Spinal cord (tissue), 10 donors: ENCODE results near the gene LPAR1. TPM values are rescaled to one million over a fixed set of nuclear protein-coding genes. Genes with fewer than 3 reads are reported as not detected.
"Not testable (repeated sequence)": the region's sequence is repeated elsewhere in the genome, so short reads cannot be mapped to it uniquely, and the experiment has no call there.

ENCODE experiments used
- DNase-seq, 6 donors: peaks; one replicate each; pipeline versions ENCODE4 v3.0.0 to v3.0.0-alpha.2; 2013 to 2015; ENCODE audit warnings: low spot score in 6 of 6, low read depth in 4 of 6
- H3K27ac ChIP-seq: one replicate; pipeline ENCODE4 v1.5.1; 2013; ENCODE audit warnings: low read depth, low read length, control low read depth
- H3K27me3 ChIP-seq: one replicate; pipeline ENCODE4 v1.6.1; 2013; ENCODE audit warnings: low read length; ENCODE audit not compliant: control insufficient read depth, insufficient read depth
- H3K36me3 ChIP-seq: one replicate; pipeline ENCODE4 v1.6.1; 2013; ENCODE audit warnings: low read length; ENCODE audit not compliant: control insufficient read depth, insufficient read depth
- H3K4me1 ChIP-seq: one replicate; pipeline ENCODE4 v1.6.1; 2013; ENCODE audit warnings: low read length; ENCODE audit not compliant: control insufficient read depth, insufficient read depth
- H3K4me3 ChIP-seq: one replicate; pipeline ENCODE4 v1.5.1; 2013; ENCODE audit warnings: low read depth, low read length, control low read depth
- H3K9me3 ChIP-seq: one replicate; pipeline ENCODE4 v1.6.1; 2013; ENCODE audit warnings: low read length; ENCODE audit not compliant: control insufficient read depth, insufficient read depth
- WGBS: methylation state at CpG from one replicate; pipeline ENCODE4 v1.1.5; 2013; ENCODE audit warnings: missing lambda C conversion rate; ENCODE audit not compliant: insufficient coverage; 5-methylcytosine and 5-hydroxymethylcytosine counted together
- polyA plus RNA-seq, 2 donors: library from polyadenylated mRNA; unstranded; fragments of 120-200 nt; gene quantifications; one replicate each; pipeline ENCODE4 v1.2.1, GENCODE V29; 2013; ENCODE audit not compliant: insufficient read length in 2 of 2
- total RNA-seq, 2 donors: library from RNA; depleted of rRNA in 1 of 2; stranded (reverse); fragments of 120-200 nt in 1 of 2; fragments of >200 nt in 1 of 2; gene quantifications; one replicate each; pipeline versions ENCODE4 v1.2.3 to v1.2.4, GENCODE V29; 2013 to 2014
- donor health status: healthy.

LPAR1 gene
- total and polyA plus RNA-seq, 4 donors: 92.7 to 177 (median 148) TPM

DNA sequence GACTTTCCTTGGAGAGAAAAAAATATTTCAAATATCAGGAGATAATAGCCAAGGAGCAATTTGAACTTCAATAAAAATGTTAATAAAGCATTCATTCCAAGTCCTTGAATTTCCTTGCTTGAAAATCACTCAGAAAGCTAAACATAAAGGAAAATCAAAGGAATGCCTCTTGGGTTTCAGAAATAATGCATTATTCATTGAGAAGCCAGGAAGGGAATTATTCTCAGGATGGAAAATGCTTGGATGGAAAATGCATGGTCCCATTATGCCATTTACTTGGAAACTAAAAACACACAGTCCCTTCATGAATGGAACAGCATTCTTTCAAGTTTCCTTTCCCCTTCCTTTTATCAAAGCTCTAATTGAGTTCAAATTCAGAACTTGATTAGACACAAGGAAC lies 160.9 kb downstream of the LPAR1 start:
- Histone ChIP-seq H3K27ac (peak overlapping the region; percentile 85), H3K36me3 (peaks cover 3% of the 10 kb centered on the region), H3K27me3 (no peaks in the 10 kb centered on the region), H3K4me3 (no peak overlapping the region), H3K9me3 (no peaks in the 10 kb centered on the region), H3K4me1 (peaks cover 6% of the 10 kb centered on the region)
- DNase-seq: peak in 3 of 6 donors; percentile 19 to 75 (median 47)

GRCh38 chr9:110876929-110877328 lies 161.3 kb downstream of the LPAR1 start:
- DNase-seq: peak in 2 of 6 donors; percentile 51 to 84
- Histone ChIP-seq H3K4me1 (peaks cover 6% of the 10 kb centered on the region), H3K4me3 (no peak overlapping the region), H3K27ac (peak overlapping the region; percentile 85), H3K27me3 (no peaks in the 10 kb centered on the region), H3K9me3 (no peaks in the 10 kb centered on the region), H3K36me3 (peaks cover 3% of the 10 kb centered on the region)
- 58% methylated on average over 2 of the region's 3 CpGs for WGBS

GRCh38 chr9:110874963-110875674 lies 163.2 kb downstream of the LPAR1 start:
- no peaks in the 10 kb centered on the region for H3K9me3 ChIP-seq
- 87% methylated on average over 11 of the region's 14 CpGs for WGBS
- DNase-seq: no peak

GRCh38 chr9:110872920-110873319 lies 165.3 kb downstream of the LPAR1 start:
- peaks cover 3% of the 10 kb centered on the region for H3K36me3 ChIP-seq
- H3K4me1 ChIP-seq: peaks cover 3% of the 10 kb centered on the region
- no peak overlapping the region for H3K4me3 ChIP-seq
- WGBS: no CpG with 5 or more reads among the region's 6 CpGs
- no peak overlapping the region for H3K27ac ChIP-seq
- no peaks in the 10 kb centered on the region for H3K27me3 ChIP-seq
- H3K9me3 ChIP-seq: no peaks in the 10 kb centered on the region
- DNase-seq: no peak

More at GRCh38 chr9:110874963-110875674, 163.2 kb downstream of the LPAR1 start:
- Histone ChIP-seq H3K27me3 (no peaks in the 10 kb centered on the region), H3K4me1 (peaks cover 6% of the 10 kb centered on the region), H3K27ac (peak overlapping the region; percentile 8), H3K4me3 (no peak overlapping the region), H3K36me3 (peaks cover 3% of the 10 kb centered on the region)

DNA sequence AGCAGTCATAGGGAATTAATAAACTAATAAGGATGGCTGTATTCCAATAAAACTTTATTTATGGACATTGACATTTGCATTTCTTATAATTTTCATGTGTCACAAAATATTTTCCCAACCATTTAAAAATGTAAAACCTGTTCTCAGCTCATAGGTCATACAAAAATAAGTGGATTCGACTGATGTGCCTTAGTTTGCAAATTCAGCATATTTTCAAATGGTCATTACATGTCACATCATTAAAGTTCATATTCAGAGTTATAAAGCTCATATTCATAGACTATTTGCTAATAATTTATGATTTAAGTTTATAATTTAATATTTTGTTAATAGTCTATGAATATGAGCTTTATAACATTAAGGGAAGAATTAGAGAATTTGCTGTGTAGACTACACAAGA lies 166.5 kb downstream of the LPAR1 start:
- H3K4me1 ChIP-seq: peaks cover 3% of the 10 kb centered on the region
- no peak for DNase-seq
- H3K36me3 ChIP-seq: peaks cover 3% of the 10 kb centered on the region
- H3K9me3 ChIP-seq: no peaks in the 10 kb centered on the region
- no peaks in the 10 kb centered on the region for H3K27me3 ChIP-seq
- WGBS: no CpG with 5 or more reads among the region's 1 CpG
- no peak overlapping the region for H3K4me3 ChIP-seq
- H3K27ac ChIP-seq: no peak overlapping the region

- no peaks in the 10 kb centered on the region for H3K9me3 ChIP-seq
- H3K27ac ChIP-seq: no peak overlapping the region
- H3K4me3 ChIP-seq: no peak overlapping the region
- no peaks in the 10 kb centered on the region for H3K27me3 ChIP-seq
- H3K4me1 ChIP-seq: no peaks in the 10 kb centered on the region
- no peaks in the 10 kb centered on the region for H3K36me3 ChIP-seq
- WGBS: no CpG with 5 or more reads among the region's 1 CpG
- DNase-seq: no peak
Observed at GRCh38 chr9:110869931-110870330, 168.3 kb downstream of the LPAR1 start.

- no peak for DNase-seq
- Histone ChIP-seq H3K9me3 (peaks cover 3% of the 10 kb centered on the region), H3K4me3 (no peak overlapping the region), H3K27ac (no peak overlapping the region), H3K27me3 (no peaks in the 10 kb centered on the region), H3K36me3 (no peaks in the 10 kb centered on the region), H3K4me1 (no peaks in the 10 kb centered on the region)
- WGBS: 100% methylated on average over 1 of the region's 2 CpGs
Observed at GRCh38 chr9:110864011-110864410, 174.3 kb downstream of the LPAR1 start.

DNA sequence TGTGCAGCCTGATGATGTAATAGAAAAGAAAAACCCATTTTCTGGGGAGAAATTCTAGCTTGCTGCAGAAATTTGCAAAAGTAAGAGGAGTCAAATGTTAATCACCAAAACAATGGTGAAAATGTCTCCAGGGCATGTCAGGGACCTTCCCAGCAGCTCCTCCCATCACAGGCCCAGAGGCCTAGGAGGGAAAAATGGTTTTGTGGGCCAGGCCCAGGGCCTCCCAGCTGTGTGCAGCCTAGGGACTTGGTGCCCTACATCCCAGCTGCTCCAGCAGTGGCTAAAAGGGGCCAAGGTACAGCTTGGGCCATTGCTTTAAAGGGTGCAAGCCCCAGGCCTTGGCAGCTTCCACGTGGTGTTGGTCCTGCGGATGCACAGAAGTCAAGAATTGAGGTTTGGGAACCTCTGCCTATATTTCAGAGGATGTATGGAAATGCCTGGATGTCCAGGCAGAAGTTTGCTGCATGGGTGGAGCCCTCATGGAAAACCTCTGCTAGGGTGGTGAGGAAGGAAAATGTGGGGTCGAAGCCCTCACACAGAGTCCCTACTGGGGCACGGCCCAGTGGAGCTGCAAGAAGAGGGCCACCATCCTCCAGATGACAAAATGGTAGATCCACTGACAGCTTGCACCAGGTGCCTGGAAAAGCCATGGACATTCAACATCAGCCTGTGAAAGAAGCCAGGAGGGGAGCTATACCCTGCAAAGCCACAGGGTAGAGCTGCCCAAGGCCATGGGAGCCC lies 176.7 kb downstream of the LPAR1 start:
- H3K4me3 ChIP-seq, H3K27me3 ChIP-seq, H3K36me3 ChIP-seq, DNase-seq, H3K27ac ChIP-seq, H3K4me1 ChIP-seq, H3K9me3 ChIP-seq: not testable (repeated sequence)
- 87% methylated on average over 4 of the region's 4 CpGs for WGBS

DNA sequence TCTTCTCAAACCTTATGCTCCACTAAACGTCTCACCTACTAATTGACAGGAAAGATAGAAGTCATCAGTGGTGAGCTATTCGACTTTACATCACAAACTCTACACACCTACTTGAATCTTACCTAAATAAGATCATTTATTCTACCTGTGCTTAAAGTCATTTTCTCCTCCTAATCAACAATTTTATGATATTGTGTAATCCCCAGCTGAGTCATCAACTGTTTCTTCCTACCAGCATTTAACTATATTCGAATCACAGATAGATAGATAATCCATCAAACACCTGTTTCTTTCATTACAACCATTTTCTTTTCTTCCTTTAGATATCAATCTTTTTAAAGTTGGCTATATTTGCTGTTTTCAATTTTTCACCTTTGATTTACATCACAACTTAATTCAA lies 181.5 kb downstream of the LPAR1 start:
- Histone ChIP-seq H3K27ac (no peak overlapping the region), H3K4me1 (no peaks in the 10 kb centered on the region)
- 100% methylated on average over 1 of the region's 3 CpGs for WGBS

More for the DNA sequence above, 181.5 kb downstream of the LPAR1 start:
- no peak for DNase-seq
- peaks cover 7% of the 10 kb centered on the region for H3K9me3 ChIP-seq
- H3K36me3 ChIP-seq: no peaks in the 10 kb centered on the region
- no peaks in the 10 kb centered on the region for H3K27me3 ChIP-seq
- no peak overlapping the region for H3K4me3 ChIP-seq
